ENCODE data around the gene TVP23C.

TVP23C gene

DNA sequence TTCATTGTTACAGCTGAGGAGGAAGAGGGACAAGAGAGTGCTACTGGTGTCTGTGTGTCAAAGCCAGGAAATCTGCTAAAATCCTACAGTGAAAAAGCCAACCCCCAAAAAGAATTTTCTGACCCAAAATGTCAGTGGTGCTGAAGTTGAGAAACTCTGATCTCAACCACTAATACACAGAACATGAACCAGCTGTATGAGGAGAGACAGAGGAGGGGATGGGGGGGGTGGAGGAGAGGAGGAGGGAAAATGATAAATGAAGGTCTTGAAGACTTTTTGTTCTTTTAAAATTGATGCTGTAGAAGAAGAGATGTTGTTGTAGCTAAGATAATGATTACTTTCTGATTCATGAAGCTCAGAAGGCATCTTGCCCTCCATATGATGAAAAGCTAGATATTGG, 68.5 kb downstream of the TVP23C start:
- no peak for DNase-seq

DNA sequence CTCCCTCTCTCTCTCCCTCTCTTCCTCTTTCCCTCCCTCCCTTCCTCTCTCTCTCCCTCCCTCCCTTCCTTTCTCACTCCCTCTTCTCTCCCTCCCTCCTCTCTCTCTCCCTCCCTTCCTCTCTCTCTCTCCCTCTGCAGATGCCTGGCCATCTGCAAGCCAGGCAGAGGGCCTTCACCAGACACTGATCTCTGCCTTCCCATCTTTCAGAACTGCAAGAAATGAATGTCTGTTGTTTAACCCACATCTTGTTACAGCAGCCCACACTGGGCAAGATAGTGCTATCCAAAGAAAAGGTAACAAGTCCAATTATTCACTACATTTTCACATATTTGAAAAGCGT, 69.6 kb downstream of the TVP23C start:
- no peak for DNase-seq

DNA sequence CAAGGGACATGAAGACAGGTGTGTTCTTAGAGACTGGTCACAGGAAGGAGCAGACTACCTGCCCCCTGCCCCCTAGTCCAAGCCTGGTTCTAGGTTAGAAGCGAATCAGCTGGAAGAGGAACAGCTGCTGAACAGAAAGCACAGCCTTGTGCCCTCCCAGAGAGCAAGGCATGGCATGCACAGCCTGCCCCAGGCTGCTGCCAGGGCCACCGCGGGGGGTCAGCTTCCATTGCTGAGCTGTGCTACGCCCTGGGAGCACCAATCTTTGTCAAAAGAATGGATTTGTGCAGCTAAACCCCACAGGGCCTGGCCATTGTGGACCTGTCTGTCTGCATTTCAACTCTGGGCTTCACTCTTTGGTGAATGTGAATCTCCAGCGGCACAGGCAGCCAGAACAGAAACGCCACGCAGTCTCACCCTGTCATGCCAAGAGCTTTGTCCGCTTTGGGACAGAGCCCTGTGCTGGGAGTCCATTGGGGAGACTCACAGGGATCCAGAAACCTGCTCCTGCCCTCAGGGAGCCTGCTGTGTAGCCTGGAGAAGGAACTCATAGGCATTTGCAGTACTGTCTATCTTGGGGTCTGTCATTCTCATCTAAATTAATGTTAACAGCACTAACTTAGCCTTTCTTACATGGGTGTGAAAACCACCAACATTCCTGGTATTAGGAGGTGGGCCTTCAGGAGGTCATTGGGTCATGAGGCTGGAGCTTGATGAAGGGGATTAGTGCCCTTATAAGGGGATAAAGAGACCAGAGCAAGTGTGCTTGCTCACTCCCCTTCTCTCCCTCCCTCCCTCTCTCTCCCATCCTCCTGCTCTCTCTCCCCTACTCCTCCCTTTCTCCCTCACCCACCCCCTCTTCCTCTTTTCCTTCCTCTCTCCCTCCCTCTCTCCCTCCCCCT, 70.2 kb downstream of the TVP23C start:
- no peak for DNase-seq

DNA sequence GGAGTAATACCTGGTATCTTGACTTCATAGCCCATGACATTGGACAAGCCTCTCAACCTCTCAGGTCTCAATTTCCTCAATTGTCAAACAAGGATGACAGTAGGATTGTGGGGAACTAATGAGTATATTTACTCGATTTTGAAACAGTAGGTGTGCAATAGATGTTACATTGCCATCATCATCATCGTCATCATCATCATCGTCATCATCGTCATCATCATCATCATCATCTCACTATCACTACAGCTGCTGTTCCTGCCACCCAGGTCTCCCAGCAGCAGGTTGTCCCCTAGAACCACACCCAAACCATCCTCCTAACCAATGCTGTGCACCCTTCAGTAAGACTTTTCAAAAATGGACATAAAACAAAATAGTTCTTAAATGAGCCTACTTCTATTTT, 71.1 kb downstream of the TVP23C start:
- DNase-seq, result no peak

DNA sequence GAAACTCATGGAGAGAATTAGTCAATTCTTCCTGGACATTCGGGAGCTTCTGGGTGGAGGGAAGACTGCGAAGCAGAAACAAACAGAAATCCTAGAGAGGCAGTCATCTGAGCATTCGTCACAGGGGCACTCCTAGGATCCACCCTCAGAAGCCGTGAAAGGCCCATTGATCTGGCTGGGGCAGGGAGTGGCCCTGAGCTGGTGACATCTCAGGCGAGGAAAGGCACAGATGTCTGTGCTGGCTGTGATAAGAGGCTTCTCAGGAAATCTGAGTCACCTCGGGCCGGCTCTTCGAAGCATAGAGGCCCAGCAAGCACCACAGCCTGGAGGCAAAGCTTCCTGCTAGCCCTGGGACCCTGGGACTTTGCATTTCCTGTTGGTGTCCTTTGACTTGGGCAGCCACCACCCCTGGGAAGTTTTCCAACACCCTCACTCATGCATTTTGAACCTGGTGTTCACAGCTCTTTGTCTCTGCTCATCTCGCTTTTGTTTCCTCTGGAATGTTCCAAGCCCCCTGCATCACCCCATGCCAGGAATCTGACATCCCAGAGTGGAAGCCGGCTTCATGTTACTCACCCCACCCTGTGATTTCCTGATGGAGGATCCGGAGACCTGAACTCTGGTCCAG, 72.5 kb downstream of the TVP23C start:
- DNase-seq, result no peak

DNA sequence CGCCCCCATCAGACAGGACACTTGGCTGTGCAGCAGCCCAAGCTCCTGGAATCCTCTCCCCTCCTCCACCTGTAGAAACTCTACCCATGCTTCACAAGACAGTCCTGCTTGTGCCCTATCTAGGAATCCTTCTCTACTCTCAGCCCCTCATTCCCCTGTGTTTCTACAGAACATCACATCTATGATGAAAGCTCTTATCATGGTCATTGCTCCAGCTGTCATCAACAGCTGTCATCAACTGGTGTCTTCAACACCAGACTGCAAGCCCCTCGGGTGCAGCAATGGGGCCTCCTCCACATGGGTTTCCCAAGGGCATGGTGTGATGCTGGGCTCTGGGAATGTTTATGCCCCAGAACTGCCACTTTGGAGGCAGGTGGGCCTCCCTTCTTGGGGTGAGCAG, 74.7 kb downstream of the TVP23C start:
- no peak for DNase-seq

DNA sequence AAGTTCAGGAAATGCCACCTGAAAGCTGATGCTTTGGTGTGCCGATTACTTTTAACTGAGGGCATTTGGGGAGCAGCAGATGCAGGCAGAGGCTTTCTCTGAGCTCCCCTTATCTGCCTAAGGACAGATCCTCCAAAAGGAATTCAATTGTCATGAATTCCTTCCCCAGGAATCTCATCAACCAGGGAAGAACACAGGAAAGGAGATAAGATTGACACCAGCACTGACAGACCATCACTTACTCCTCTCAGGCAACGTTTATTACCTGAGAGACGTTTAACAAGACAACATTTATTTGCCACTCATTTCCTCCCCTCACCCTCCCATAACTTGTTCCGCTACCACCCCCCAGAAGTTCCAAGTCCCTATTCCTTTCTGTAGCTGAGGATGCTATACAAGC, 78.2 kb downstream of the TVP23C start:
- DNase-seq, result no peak

DNA sequence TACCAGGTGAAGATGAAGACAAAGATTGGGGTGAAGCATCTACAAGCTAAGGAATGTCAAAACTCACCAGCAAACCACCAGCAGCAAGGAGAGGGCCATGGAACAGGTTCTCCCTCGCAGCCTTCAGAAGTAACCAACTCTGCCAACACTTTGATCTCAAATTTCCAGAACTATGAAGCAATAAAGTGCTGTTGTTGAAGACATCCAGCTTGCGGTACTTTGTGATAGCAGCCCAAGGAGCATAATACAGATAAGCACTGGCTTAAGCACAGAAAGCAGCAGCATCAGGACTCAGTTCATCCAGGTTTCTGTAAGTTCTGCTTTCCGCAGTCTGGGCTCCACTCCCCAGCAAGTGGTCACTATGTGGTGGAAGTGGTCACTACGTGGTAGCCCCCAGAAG, 79.9 kb downstream of the TVP23C start:
- DNase-seq, result no peak

DNA sequence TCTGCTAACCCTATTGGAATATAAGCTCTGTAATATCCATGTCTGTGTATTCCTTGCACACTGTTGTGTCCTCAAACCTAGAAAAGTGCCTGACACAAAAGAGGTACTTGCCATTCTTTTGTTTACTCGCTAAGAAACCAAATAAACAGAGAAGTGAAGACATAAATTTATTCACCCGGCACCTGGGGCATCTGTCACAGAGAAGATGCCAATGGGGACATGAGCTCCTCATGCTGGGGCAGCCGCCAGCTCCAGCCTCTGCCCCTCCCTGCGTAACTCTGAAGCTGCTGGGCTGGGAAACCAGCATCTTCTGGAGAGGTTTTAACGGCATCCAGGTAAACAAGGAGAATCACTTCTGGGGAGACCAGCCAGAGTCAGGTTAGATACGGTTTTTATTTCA, 80.8 kb downstream of the TVP23C start:
- no peak for DNase-seq

DNA sequence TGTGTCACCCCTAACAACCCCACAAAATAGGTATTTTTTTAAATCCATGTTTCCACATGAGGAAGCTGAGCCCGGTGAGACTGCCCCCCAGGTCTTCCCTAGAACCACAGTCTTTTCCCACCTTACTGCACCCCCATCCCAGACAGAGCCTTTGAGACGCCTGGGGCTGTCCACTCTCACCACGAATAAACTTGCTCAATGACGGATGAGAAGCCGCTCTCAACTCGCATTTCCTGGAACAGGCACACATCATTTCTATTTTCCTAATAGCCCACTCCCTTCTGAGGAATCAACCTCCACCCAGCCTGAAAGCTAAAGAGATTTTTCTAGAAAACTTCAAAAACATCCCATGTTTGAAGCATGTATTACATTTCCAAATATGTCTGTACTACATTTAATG, 81.8 kb downstream of the TVP23C start:
- no peak for DNase-seq

DNA sequence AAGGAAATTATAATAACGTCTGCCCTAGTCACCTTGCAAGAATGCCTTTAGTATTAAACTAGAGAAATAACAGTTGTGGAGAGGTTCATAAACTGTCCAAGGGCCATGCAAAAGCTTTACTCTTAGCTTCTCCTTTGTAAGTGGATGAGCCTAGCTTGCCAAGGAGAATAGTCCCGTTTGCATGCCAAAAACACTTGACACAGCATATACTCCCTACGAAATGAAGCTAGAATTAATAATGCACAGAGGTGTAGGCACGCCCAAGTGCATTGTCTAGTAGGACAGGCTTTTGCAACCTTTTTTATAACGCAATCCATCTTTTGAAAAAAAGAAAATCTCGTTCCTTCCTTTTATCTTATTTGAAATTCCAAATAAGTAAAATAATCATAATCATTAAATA, 83.1 kb downstream of the TVP23C start:
- no peak for DNase-seq

DNA sequence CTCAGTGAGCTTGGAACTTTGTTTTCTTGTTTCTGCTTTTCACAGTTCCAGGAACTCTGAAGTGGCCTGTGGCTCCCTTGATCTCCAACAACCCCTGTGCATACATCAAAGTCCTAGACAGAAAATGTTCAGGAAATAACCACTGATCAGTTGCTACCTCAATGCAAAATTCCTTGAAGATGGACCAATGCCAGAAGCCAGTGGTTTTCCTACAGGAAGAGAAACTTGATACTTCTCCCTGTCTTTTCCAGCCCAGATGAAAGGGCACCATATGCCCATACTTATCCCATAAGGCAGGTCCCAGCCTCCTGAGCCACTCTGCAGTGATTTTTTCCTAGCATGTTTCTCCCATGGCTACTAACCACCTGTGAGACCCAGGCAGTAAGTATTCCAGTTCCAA, 83.6 kb downstream of the TVP23C start:
- DNase-seq, result no peak

DNA sequence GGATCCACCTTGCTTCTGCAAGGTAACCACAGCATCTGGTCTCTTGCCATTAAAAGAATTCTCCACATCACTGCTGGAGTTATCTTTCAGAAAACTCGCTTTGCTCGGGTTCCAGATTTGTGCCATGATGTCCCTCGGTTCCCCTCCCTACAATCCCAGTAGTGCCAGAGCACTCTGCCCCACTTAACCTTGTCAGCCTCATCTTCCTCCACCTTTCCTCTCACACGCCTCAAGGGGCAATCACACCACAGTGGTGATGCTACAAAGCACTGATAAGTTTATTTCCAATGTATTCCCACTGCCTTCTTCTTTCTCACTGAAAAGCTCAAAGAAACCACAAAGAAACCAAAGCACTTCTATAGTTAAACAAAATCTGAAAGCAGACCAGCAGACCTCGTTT, 84.4 kb downstream of the TVP23C start:
- no peak for DNase-seq

DNA sequence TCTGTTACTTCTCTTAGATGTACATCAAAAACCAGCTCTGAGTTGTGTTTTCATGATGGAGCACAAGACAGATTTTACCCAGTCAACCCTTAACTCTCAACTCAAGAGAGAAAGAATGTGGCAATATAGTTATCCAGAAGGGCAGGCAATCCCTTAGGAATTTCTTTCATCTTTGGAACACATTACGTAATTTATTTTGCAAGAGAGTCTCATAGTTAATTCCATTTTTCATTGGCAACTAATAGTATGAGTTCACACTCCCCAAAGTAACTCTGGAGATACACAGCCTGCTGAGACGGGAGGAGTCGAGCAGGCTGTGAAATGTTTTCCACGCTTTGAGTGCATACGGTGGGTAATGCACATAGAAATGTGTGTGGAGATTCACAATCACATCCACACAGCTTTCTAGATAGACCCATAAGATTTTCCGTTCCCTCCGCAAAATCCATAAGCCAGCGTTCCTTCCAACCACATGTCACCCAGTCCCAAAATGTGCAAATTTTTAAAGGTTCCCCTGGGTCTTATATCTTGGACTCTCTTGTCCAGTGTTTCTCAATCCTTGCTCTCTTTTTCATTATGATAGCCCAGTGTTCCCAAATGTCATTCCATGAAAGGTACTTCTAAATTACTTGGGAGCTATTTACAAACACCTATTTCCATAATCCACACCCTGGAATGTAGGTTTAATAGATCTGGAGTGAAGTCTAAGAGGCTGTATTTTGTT, 87.5 kb downstream of the TVP23C start:
- DNase-seq, result no peak

DNA sequence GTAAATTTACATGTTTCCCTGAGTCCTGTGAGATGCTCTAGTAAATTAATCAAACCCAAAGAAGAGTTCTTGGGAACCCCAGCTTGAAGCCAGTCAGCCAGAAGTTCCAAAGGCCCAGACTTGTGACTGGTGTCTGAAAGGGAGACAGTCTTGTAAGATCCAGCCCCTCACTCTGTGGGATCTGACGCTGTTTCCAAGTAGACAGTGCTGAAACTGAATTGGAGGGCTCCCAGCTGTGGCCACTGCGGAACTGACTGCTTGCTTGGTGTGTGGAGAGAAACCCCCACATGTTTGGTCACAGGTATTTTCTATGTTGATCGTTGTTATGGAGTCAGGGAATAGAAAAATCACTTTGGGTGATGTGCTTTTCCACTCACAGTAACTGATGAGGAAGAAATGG, 90.4 kb downstream of the TVP23C start:
- DNase-seq, result no peak

DNA sequence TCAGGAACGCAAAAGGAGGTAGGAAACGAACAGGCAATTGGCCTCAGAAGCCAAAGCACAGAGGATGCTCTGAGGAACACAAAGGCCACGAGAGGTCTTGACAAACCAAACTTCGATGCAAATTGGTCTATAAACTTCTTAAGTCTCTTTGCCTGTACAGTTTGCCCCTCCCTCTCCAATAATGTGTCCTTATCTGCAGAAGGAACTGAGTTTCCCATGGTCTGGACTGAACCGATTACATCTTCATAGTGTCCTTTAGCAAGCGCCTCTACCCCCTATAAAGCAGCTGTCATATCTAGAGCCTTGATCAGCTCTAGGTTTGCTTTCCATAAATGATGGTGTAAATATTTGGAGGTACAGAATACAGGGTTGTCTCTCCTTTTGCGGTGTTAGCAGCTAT, 92.7 kb downstream of the TVP23C start:
- DNase-seq, result no peak

DNA sequence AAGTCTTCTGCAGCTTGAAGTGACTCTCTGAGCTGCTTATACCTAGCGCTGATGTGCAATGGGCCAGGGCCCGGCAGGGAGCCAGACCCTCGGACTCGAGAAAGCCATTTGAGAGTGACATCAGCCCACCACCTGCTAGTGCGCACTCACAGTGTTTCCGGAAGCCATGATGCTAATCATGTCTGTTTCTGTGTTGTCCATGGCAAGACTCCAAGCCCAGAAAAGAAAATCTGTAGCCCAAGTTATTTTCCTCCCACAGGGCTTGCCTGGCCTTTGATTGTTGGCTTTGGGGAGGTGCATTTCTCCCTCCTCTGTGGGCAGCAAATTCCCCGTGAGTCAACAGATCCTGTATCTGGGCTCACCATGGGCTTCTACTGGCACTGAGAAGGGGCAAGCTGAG, 94.0 kb downstream of the TVP23C start:
- no peak for DNase-seq

DNA sequence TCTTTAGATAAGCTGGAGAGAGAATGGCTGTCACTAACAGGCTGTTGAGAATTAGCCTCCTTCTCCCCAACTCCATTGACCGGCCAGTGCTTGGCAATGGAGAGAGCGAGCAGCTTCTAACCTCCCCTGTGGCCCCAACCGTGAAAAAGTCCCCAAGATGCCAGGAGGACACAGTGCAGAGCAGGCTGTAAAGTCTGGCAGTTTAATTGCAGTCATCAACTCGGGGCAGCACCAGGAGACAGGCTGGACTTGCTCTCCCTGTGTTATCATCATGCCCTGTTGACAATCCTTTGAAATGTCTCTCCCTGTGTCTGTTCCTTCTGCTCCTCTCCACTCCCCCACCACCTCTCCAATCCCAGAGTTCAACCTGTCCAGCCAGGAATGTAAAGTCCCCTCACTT, 95.2 kb downstream of the TVP23C start:
- DNase-seq, result no peak

DNA sequence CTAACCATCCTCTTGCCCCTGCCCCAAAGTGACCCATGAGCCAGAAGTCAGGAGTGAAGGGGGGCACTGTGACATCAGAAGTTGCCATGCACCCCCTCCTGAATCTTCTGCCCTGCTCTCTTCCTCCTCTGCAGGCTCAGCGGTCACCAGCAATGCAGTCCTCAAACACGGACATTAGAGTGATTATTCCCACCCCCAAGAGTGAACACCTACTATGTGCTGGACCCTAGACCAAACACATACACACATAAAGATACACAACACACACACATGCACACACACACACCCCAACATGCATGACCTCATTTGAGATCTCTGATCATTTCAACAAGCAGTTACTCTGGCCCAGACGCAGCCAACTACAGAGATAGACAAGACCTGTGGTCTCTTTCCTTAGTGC, 95.7 kb downstream of the TVP23C start, which contains the start of gene CDRT4:
CDRT4 (minus strand) TSS at position 30 of the 400 bp plus-strand sequence. CDS start 27,383 bp downstream, outside the sequence.
- DNase-seq, result no peak

DNA sequence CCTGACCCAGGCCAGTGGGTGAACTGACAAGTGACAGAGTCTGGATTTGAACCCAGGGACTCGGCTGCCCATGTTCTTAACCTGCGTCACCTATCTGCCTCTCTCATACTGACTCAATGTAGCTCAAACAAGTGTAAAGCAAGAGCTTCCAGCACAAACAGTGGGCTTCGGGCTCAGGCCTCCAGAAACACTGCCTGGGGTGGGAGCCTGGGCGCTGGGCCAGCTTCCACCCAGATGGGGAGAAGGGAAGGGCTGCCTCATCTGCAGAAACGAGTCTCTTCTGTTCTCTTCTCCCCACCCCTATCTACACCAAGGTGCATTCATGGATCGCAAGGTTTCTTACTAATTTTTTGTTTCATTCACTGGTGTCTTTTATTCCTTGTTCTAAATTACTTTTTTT, 97.2 kb downstream of the TVP23C start:
- DNase-seq, result no peak

DNA sequence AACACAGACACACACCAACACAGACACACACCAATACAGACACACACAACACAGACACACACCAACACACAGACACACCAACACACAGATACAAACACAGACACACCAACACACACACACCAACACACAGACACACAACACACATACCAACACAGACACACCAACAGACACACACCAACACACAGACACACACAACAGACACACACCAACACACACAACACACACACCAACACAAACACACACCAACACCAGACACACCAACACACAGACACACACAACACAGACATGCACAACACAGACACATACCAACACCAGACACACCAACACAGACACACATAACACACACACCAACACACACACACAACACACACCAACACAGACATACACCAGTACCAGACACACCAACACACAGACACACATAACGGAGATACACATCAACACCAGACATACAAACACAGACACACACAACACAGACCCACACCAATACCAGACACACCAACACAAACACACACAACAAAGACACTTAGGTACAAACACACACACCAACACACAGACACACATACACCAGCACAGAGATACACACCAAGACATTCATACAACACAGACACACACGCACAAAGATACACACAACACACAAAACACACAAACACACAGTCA, 98.1 kb downstream of the TVP23C start:
- no peak for DNase-seq

DNA sequence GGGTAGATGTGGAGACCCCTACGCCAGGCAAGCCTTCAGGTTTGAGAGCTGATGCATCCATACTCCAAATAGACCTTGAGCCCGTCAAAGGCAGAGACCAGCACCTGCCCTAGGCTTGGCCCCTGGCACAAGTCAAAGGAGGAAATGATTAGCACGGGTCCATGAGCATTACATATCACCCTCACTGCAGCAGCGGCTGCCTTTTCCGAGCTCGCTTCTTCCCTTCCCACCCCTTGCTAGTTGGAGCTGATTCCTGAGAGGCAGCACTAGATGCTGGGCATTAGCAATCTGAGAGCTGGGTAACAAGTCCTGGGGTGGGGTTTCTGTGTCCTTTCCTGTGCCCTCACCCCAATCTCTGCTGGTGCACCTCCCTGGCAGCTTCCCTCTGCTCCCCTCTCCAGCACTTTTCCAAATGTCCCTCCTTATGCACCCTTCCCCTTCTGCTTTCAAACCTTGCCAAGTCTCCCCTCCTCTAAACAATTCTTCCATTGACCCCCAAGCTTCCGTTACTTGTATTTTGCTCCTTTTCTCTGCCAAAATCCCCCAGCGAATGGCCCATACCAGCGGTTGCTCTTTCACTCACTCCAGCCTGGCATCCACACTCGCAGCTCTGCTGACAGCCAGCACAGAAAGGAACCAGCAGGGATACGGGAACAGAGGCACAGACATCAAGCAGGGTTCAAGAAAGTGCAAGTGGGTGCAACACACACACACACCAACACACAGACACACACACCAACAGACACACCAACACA, 98.9 kb downstream of the TVP23C start:
- no peak for DNase-seq

All from NCI-H774 (cell line).